ENCODE measurements around the gene LRRC15.

Gene LRRC15

DNA sequence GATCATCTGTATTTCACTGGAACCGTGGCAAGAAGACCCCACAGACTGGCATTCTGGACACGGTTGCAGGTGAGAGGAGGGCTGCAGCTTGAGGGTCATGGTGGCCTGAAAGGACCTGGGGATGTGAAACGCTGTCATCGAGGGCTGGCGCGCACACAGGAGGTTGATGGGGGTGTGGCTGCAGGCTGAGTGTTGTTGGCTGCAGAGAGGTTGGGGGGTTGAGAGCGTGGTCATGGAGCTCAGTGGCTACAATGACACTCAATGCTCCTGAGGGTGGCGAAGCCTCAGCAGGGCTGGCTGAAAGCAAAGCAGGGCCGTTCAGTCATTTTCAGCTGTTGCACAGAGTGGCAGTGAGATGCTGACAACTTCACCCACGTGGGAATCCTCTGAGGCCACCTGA is 39.4 kb downstream of the LRRC15 start:
- no peak for DNase-seq

DNA sequence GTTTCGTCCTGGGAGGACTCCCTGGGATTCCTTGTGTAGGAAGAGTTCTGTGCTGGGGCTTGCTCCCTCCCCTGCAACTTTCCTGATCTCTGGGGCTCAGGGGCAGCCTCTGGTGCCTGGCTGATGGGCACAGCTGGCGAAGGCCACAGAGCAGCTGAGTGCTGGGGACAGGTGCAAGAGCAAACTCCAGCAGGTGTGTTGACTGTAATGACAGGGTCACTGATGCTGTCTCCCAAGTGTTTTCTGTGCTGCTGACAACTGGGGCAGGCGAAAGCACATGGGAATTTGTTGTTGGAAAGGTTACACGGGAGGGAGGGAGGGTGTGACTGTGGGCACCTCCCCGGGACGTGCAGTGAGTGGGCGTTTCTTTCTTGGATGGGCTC is 40.0 kb downstream of the LRRC15 start:
- DNase-seq = no peak

DNA sequence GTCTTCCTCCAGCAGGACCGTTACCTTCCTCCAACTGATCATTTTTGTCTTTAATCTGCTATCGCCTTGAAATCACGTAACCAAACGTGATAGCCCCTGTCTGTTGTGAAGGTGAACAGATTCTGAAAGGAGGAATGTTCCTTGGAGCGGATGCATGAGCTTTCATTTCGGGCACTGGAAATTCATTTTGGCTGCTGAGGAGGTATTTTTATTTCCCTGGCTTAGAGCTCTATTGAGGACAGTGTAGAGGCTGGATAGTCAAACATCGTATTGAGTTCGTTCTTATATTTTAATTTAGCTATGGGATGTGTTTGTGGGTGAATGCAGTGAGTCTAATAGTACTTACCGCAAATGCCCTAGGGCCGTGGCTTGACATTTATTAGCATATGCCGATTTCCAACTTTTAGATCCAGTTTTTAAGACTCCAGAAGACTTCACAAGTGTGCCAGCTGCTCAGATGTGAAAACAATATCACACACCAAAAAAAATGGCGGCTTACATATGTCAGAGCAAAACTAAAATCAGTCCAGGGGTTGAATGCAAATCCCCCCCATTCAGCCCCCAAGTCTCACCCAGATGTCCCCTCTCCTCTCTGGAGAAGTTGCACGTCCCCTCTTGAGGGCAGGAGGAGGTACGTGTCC is 40.5 kb downstream of the LRRC15 start:
- no peak for DNase-seq

DNA sequence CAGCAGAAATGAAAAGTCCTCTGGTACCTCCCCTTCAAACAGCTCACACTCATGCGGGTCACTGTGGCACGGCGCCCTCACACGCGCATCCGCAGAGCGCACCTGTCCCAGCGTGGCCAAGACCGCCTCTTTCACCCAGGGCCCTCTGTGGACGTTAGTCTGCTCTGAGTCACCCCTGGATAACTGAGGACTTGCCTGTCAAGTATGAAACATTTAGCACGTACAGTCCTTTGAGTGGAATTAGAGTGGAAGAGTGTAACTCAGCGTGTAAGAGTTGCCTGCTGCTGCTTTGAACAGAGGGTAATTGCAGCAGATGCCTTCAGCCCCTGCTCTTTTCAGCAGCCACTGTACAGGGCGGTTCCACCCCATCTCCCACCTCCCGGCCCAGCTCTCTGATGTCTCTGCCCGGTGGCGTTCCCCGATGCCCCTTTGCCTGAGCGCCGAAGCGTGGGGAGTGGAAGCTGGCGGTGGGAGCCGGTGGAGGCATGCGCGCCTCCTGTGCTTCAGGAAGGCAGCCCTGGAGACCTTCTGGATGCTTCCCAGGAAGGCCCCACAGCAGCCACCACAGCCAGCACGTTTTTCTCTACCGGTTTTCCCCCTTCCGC is 41.4 kb downstream of the LRRC15 start:
- no peak for DNase-seq

DNA sequence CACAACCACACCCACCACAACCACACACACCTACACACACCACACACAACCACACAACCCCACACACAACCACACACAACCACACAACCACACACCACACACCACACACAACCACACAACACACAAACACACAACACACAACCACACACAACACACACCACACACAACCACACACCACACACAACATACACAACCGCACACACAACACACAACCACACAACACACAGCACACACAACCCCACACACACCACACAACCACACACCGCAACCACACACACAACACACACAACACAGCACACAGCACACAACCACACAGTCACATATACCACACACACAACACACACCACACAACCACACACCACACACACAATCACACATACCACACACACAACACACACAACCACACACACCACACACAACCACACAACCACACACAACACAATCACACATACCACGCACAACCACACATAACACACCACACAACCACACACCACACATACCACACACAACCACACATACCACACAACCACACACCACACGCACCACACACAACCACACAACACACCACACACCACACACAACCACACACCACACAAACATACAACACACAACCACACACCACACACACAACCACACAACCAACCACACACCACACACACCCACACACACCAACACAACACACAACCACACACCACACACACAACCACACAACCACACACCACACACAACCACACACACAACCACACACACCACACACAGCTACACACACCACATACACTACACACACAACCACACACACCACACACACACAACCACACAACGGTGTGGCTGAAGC is 42.1 kb downstream of the LRRC15 start:
- DNase-seq = no peak

DNA sequence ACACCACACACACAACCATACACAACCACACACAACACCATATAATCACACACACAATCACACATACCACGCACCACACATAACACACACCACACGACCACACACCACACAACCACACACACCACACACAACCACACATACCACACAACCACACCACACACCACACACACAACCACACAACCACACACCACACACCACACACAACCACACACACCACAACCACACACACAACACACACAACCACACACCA is 42.6 kb downstream of the LRRC15 start:
- DNase-seq = no peak

DNA sequence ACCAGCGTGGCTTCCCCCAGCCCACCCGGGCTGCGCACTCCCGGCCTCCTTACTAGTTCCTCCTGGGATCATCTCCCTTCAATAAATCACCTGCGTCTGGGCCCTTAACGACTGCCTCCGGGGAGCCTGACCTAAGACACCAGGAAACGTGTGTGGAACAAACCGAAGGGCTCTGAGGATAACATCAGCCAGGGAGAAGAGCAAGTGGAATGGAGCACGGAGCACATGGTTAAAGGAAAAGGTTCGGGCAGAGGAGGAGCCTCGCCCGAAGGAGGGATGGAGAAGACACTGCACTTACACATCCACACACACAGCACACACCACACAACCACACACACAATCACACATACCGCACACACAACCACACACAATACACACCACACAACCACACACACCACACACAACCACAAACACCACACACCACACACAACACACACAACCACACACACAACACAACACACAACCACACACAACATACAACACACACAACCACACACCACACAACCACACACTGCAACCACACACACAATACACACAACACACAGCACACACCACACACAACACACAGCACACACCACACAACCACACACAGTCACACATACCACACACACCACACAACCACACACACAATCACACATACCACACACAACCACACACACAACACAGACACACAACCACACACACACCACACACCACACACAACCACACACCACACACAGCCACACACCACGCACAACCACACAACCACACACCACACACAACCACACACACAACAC is 43.2 kb downstream of the LRRC15 start:
- DNase-seq = no peak

DNA sequence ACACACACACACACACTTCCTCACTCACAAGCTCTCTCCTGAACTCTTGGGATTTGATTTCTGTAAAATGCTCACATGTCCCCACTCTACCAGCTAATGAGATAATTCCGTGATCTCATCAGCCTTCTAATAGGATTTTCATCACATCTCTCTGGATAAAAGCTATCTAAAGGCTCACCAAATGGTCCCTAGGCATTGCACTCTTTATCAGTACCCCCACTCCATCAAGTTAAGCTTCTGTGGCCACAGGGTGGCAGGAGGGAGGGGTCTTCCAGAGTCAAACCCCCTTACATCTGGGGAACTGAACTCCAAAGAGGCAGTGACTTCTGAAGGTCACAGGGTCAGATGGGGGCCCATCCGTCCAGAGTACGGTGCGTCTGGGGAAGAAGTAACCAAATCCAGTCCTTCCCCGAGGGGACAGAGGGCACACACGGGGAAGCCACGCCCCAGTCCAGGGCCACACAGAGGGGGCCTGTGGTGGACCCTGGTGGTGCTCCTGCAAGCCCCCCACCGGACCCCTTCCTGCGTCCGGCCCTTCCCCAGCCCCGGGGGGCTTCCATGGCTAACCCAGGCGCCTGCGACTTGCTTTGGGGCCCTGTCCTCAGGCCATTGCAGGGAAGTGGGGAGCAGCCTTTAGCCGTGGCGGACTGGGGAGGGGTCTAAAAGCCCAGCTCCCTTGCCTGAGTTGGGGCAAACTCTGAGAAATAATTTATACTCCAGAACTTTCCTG is 44.0 kb downstream of the LRRC15 start:
- DNase-seq = no peak

DNA sequence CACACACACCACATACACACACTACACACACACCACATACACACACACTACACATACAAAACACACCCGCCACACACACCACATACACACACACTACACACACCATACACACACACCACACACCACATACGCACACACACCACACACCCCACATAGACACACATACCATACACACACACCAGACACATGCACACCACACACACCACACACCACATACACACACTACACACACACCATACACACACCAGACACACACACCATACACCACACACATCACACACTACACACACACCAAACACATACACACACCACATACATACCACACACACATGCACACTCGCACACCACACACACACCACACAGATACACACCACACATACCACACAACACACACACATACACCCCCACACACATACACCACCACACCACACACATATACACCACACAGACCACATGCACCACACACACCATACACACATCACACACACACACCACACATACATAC is 44.7 kb downstream of the LRRC15 start:
- no peak for DNase-seq

DNA sequence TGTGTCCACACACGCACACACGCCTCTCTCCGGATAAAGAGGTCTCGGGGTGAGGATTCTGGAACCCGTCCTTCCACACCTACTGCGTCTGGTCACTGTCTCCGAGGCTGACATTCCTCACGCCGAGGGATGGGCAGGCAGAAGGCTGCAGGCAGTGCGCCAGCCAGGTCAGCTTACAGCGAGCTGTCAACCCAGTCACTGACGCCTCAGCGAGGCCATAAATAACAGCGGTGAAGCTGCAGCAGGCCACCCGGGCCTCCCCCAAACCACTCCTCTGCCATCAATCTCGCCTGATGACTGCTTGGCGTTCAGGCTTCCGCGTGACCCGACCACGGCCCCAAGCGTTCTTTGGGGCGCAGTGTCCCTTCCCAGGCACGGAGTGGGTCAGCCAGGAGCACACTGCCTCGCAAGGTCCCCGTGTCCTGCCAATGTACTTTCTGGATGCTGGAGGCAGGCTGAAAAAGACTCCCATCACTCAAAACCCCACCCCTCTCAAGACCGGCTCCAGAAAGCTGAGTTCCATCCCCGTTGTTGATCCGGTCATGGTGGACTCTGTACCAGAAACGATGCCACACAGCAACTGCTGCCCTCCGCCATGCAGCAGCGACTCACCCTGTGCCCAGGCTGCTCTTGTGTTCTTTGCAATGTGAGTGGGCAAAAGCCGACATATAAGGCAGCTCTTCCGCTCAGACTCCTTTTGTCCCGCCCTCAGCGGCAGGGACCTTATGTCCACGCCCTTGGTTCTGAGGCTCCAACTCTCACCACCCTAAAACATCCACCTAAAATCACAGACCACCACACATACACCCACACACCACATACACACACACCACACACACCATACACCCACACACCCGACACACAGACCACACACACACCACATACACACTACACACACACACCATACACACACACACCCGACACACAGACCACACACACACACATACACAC is 45.5 kb downstream of the LRRC15 start:
- DNase-seq = no peak

DNA sequence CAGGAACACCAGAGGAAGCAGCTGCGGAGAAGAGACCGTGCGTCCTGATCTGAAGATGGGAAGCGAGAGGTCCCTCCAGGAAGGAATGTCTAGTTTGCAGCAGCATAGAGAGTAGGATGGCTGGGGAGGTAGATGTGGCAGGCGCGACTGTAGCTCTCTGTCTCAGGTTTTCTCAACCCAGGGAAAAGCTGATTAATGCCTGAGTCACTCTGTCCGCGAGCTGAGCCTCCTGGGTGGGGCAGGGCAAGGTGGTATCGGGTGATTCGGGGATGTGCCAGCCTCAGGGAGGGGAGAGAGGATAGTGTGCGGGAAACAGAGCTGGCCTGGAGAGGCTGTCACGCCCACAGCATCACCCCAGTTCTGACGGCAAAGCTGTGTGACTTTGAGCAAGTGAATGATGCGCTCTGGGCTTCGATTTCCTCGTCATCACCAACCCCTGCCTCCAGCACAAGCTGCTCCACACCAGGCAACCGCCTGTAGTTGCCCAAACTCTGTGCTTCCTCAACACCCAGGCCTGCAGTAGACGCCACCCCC is 46.8 kb downstream of the LRRC15 start:
- no peak for DNase-seq

DNA sequence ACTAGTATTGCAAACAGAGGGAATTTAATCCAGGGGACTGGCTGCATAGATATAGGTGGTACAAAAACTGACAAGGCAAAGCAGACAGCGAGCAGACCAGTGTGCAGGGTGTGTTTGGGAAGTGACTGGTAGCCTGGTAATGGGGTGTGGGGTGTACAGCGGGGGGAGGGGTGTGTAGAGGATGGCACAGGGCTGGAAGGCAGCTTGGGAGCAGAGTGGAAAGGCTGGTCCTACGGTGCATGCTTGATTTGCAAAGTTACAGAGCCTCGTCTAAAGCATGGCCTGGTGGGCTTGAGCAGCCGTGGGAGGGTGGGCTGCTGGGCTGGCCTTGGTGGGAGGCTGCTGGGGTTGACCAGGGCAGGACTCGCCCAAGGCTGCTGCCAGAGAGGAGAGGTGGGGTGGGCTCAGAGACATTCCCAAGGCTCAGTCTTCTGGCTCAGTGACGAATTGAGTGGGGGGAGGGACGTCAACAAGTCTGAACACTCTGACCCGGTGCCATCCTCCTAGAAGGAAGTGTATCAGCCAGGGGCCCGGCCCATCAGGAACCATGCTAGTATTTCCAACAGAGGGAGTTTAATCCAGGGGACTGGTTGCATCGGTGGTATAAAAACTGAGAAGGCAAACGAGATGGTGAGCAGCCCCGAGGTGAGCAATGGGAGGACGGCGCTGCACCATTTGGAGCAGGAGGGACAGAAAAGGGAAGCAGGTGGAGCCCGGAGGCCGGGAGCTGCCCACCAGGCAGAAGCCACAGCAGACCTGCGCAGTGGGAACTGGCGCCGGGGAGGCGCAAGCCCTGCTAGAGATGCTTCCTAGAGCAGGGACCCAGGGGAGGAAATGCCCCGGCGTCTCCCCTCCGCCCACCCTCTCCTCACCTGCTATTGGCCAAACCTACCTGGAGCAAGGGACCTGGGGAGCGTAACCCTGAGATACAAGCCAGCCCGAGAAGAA is 47.6 kb downstream of the LRRC15 start:
- DNase-seq = no peak

DNA sequence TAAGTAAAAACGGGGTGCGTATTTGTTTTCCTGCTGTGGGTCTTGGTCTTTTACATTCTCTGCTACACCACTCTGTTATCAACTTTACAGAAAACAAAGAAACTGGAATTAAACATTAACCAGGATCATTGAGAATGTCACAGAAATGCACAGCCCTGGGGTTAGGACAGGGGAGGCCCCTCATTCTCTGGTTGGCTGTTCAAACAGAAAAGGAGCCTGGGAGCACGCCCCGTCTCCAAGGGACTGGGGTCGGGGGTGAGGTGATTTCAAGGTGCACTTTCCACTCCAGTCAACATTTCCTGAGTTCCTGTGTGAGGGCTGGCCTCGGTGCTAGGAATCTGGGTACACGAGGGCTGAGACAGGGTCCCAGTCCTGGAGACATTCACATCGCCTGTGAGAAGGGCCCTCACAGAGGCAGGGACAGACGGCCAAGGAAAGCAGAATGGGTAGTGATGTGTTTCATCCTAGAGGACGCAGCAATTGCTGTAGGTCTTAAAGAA is 48.7 kb downstream of the LRRC15 start:
- no peak for DNase-seq

DNA sequence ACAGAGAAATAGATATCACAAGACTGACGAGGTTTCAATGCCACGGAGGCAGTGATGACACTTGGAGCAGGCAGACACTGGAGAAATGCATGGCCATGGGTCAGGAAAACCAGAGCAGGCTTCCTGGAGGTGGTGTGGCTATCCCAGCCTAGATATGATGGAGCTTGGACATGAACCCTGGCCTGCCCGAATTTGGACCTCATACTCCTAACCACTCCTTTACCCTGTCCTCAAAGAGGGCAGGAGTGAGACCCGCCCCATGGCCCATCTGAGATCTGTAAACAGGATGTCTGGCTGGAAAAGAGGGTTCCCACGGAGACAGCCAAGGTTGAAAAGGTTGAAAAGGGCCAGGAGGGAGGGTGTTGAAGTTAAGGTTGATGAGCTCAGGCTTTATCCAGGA is 49.4 kb downstream of the LRRC15 start:
- no peak for DNase-seq

DNA sequence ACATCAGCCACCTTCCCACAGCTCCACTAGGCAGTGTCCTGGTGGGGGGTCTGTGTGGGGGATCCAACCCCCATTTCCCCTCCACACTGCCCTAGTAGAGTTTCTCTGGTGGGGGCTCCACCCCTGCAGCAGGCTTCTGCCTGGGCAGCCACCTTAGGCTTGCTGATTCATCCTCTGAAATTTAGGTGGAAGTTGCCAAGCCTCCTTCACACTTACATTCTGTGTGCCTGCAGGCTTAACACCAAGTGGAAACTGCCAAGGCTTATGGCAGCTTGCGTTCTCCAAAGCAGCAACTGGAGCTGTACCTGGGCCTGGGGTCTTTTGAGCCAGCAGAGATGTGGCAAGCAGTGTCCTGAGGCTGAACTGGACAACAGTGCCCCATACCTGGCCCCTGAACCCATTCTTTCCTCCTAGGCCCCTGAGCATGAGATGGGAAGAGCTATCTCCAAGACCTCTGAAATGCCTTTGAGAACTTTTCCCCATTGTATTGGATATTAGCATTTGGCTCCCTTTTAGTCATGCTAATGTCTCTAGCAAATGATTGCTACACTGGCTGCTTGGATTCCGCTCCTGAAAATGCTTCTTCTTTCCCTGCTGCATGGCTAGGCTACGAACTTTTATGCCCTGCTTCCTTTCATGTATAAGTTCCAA is 50.9 kb downstream of the LRRC15 start:
- no peak for DNase-seq

DNA sequence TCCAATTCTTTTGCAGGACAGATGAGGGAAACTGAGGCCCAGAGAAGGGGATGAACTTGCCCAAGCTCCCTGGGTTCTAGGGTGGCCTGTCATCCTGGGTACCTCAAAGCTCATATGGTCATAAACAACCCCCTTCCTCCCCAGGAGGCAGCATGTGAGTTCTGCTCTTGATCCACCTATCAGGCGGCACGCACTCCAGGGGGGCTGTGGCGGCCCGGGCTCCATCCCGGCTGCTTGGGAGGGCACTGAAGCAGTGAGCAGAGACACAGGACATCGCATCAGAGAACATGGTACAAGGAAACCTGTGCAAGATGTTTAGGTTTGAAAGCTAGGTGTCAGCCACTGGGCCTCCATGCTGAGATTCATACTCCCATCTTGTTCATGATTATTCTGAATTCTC is 52.6 kb downstream of the LRRC15 start:
- no peak for DNase-seq

DNA sequence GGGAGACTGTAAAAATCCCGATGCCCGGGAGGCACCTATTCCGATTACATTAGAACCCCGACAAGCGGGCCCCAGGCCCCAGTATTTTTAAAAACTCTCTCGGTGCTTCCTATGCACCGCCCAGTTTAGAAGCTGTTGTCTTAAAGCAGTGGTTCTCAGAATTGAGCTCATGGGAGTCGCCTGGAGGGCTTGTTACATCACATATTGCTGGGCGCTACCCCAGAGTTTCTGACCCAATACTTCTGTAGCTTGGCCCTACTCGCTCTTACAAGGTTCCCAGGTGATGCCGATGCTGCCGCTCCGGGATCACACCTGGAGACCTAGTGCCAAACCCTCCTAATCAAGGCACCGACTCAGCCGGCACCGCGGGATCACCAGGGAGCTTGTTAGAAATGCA is 53.6 kb downstream of the LRRC15 start:
- no peak for DNase-seq

DNA sequence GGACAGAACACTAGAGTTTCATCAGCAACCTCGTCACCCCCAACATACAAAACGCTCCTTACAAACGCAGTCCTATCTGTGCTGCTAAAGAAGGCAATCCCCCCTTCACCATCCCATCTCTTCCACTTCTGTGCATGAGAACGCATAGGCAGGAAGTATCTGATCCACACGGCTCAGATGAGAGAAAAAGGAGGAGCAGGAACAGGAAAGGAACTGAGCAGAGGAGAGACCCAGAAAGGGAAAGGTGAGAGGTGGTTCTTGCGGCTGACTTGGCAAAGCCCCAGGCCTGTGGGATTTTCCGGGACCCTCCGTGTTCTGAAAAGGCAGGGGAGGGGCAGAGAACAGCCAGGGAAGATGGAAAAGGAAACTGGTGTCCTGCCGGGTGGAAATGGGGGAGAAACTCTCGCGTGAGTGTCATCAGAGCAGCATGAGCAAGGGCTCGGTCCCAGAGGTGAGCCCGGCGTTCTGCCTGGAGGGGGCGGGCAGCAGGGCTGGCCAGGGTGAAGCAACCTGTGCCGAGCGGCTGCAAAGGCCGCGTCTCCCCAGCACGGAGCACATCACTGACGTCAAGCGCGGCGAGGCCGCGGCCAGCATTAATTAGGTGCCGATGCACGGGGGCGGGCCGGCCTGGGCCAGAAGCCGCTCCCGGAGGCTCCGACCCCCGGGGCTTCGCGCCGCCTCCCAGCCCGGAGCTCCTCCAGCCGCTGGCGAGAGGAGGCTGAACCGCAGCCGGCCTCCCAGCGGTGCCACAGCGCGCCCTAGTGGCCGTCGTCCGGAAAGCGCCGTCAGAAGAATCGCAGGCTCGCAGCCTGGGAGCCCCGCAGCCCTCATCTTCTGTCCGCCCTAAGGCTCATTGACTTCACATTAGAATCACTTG is 54.2 kb downstream of the LRRC15 start:
- peak; percentile 44 to 79 for DNase-seq

Measured in hippocampal formation (tissue), 2 donors.